ENCODE data around the gene GATD1.
"Not testable (repeated sequence)": the region's sequence is repeated elsewhere in the genome, so short reads cannot be mapped to it uniquely, and the experiment has no call there.

DNA sequence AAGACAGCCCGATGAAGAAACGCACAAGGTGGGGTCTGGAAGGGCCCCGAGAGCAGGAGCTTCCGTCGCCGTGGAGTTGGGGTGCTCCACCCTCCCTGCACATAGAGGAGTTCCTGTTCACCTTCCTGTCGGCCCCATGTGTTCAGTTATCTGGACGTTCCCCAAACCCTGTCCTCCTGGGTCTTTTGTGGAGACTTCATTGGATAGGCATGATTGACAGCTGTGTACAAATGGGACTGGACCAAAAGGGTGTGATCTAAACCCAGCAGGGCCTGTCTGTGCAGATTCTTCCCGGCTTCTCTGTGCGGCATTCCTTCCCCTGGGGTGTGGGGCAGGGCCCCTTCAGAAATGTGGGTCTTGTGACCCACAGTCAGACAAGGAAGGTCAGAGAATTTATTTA, 39.4 kb downstream of the GATD1 start:
- TF ChIP-seq, protein P1, sequence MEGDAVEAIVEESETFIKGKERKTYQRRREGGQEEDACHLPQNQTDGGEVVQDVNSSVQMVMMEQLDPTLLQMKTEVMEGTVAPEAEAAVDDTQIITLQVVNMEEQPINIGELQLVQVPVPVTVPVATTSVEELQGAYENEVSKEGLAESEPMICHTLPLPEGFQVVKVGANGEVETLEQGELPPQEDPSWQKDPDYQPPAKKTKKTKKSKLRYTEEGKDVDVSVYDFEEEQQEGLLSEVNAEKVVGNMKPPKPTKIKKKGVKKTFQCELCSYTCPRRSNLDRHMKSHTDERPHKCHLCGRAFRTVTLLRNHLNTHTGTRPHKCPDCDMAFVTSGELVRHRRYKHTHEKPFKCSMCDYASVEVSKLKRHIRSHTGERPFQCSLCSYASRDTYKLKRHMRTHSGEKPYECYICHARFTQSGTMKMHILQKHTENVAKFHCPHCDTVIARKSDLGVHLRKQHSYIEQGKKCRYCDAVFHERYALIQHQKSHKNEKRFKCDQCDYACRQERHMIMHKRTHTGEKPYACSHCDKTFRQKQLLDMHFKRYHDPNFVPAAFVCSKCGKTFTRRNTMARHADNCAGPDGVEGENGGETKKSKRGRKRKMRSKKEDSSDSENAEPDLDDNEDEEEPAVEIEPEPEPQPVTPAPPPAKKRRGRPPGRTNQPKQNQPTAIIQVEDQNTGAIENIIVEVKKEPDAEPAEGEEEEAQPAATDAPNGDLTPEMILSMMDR (IDR thresholded peaks at IDR 0.05) = not testable (repeated sequence)
- TF ChIP-seq EP300 (IDR thresholded peaks at IDR 0.05) = not testable (repeated sequence)
